Ecto neural progenitor cell (in vitro differentiated cells): ENCODE data around the gene SLK.

ENCODE experiments used
- DNase-seq: peaks from one replicate; pipeline ENCODE4 v3.0.0-alpha.2; 2018; ENCODE audit warnings: low spot score

SLK gene

DNA sequence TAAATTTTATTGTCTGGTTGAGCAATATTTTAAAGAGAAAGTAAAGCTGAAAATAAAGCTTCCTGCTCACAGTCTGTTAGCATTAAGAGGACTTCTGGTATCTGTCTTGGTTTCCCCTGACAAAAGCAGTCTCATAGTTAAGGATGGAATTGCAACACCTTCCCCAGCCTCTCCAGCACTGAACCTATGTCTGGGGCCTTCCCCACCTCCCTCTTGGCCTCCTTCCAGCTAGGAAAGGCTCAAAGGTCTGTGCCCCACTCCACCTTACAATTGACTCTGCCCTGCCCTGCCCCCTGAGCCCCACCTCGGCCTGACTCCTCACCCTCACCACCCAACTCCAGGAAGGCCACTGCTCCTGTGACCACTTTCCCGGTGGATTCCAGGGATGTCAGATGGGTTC lies 85.5 kb downstream of the SLK start:
- DNase-seq, result no peak

DNA sequence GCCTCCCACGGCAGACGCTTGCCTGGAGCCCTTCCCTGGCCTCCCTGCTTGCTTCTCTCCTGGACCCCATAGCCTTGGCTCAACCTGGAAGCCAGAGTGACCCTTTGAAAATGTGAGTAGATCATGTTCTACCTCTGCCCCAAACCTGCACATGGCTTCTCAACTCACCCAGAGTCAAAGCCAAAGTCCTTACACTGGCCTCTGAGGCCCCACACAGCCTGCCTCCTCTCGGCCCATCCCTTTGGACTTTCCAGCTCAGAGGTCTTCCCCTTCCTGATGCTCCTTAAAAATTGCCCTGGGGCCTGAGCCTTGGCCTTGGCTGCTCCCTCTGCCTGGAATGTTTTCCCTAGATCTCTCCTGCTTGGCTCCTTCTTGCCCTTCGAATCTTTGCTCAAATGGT lies 86.3 kb downstream of the SLK start:
- no peak for DNase-seq

DNA sequence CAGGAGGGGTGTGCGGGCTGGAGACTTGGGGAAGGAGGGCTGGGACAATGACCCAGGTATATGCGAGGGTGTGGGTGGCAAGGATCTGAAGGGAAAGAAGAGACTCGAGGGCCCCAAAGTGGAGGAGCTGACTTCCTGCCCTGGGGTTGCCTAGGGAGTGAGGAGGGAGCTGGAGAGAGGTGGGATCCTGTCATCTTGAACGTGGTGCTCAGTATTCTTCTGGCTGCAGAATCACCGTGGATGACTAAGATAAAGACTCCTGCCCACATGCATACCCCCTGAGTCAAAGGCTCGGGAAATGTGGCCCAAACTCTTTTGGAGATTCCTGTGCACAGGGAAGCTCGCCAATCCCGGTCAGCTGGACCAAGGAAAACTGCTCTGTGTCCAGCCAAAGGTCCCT lies 87.5 kb downstream of the SLK start:
- DNase-seq, result no peak

DNA sequence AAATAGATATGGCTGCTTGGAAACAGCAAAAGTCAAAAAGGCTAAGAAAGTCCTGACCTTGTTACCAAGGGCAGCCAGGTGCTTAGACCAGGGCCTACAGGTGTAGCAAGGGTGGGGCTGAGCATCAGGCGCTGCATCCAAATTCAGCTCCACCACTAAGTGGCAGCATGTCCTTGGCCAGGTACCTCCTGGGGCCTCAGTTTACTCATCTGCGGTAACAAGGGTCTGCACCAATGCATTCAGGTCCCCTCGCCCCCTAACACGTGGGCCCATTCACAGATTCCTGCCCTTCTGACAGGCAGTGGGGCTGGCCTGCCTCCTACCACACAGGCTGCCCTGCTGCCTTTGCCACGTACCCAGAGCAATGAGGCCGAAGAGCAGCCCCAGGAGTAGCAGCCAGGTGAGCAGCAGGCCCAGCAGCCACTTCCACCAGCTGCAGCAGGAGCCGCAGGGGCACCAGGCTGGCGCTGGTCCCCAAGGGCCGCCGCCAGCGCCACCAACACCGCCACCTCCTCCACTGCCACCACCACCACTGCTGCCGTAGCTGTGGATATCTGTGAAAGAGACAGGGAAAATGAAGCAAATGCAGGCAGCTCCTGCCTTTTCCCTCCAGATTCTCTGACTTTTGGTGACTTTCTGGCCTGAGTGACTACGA lies 89.8 kb downstream of the SLK start:
- no peak for DNase-seq

DNA sequence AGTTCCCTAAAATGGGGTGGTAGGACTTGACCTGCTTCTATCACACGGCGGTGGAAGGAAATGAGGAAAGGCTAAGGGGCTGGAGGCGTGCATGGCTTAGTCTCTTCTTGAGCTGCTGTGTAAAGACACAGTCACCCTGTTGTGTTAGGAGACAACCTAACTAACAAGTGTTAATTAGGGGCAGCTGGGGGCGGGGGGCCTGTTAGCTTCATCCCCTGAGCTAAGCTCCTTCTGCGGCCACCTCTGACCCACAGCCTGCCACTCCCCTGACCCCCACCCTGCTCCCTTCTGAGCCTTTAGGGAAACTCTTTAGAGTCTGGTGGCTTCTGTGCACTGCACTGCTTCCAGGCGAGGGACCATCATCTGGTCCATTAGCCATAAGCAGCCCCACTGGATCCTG lies 90.8 kb downstream of the SLK start:
- DNase-seq, result peak; percentile 63

DNA sequence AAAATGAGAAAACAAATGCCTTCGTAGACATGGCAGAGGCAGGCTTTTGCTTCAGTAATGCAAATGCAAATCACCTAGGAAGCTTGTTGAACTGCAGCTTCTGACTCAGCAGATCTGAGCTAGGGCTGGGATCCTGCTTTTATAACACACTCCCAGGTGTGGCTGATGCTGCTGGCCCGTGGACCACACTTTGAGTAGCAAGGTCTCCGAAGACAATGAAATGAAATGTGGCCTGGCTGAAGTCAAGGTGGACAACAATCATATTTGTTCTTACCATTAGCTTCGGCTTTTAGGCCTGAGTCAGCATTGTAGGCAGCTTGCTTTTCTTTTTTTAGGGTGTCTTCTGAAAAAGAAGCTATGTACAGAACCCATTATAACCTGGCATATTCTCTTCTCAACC lies 92.4 kb downstream of the SLK start:
- DNase-seq, result no peak

DNA sequence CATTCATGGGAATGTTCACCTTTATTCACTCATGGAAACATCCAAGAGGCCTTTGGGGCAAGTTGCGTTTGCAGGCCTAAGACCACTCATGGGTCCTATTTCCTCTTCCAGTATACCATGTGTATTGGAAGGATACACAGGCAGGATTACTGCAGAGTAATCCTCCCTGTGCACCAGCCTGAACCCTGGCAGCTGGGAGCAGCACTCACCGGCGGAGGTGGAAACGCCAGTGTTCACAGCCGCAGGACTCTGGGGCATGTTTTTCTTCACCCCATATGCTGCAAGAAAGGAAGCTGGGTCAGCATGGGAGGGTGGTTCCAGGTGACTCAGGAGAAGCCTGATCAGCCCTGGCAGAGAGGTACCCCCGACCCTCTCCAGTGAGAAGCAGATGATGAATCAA lies 94.3 kb downstream of the SLK start:
- no peak for DNase-seq

DNA sequence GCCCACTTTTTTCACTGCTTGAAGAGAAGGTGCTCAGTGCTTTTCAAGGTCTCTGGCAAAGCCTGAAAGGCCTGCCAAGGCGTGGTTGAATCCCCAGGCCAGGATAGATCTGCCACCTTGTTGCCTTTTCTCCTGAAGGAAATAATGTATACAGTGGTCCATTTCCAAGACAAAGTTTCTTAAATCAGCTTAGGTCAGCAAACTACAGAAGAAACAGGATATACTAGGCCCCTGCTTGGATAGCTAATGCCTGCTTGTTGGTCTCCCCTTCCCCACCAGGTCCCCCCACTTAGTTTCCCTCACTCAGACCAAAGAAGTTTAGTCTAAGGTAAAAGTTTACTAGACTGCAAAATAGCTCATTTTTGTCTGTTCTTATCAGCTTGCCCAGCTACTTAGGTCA lies 98.8 kb downstream of the SLK start:
- no peak for DNase-seq

DNA sequence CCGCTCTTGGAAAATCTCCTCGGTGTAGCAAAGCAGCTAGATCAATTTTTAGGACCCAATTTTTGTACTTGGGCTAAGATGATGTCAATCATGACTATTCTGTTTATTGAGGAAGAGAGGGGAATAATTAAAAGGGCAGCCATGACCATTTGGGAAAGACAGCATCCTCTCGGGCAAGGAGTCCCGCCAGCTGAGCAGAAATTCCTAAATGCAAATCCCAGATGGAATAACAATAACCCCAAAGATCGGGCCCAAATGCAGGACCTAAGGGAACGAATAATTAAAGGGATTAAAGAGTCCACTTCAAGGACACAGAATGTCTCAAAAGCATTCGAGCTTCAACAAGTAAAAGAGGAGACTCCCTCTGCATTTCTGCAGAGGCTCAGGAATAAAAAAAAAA lies 100.0 kb downstream of the SLK start:
- no peak for DNase-seq

DNA sequence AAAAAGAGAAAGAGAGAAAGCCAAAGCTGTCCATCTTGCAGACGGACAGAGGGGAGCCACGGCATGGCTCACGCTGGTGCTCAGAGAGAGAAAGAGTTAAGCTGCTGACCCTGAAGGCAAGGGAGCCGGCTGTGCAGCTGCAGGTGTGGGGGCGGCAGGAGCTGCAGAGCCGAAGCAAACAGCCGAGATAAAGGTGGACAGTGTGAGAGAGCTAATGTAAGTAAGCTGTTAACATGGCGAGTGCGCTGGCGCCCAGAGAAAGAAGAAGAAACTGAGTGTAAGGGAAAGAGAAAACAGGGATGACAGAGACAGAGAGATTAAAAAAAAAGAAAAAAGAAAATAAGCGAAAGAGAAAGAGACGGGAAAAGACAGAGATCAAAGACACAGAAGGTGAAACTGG lies 100.6 kb downstream of the SLK start:
- DNase-seq, result peak; percentile 63

DNA sequence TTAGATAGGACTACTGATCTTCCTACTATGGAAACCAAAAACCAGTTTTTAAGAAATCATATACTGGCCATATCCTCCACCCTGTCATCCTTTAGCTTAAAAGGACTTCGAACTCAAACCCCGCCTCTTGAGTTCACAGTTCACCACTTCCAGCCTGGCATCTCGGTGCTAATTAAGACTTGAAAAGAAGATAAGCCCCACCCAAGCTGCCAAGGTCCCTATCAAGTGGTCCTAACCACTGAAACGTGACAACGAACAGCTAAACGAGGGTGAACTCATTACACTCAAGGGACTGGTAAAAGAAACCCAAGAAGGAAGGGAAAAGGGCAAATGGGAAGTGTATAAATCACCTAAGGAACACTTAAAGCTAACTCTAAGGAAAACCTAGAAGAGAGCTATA lies 102.7 kb downstream of the SLK start:
- no peak for DNase-seq

DNA sequence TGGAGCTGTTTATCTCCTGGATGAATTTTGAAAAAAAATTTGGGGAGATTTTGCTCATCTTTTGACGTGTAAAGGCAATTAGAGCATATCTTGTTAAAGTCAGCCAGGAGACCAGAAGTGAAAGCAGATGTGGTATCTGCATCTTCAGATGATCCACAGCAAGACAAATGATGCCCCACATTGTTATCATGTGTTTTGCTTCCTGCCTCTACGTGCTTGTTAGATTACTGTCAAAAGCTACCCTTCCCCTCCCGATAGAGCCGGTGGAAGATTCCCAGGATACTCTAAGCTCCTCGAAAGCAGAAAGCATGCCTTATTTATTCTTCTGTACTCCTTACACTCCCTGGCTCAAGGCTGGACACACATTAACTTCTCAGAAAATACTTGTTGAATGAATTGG lies 105.8 kb downstream of the SLK start:
- no peak for DNase-seq

DNA sequence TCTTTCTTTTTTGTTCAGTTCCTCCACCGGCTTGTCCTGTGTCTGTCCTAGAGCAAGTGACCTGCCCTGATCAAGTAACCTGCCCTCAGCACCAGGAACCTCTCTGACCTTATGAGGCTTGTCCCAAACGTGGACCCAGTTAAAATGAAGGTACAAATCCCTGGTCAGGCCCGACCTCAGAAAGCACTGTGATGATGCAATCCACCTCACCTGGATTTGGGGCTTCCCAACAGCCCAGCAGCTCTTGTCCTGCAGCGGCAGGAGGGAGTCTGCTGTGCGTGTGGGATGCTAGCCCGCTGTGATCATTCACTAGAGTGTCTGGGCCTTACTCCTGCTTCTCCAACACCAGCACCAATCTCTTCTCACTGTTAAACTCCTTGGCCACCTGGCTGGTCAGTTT lies 107.6 kb downstream of the SLK start:
- DNase-seq, result no peak

DNA sequence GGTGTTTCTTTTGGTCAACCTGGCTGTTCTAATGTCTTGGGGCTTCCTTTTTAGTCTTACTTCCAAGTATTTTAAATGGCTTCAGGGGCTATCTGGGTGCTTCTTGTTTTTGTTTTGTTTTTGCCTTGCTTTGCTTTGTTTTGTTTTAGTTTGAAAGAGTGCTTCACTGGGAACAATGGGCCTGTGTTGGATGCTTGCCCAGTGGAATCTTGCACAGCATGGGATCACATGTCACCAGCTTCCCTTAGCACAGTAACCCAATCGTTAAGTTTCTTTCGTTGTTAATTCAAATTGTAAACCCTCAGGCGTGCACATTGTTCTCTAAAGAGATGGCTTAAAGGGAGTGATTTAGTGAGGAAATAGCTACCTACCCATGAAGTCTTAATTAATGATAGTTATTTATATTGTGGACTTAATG lies 109.8 kb downstream of the SLK start:
- DNase-seq, result no peak

DNA sequence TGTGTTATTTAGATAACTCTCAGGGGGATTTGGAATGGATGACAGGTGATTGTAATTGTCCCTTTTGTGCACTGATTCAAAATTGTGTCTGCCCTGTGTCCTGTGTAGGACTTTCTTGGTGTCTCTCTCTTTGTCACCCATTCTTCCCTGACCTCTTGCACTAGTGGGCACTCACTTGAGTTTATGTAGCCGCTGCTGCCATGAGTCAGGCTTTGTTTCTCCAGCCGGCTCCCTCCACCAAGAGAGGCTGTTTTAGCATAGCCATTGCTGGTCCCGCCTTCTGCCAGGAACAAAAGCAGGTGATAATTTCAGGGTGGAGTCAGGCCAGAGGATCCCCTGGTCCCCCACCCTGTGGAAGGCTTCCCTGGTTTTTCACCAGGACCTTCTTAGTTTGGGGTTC lies 110.3 kb downstream of the SLK start:
- no peak for DNase-seq

DNA sequence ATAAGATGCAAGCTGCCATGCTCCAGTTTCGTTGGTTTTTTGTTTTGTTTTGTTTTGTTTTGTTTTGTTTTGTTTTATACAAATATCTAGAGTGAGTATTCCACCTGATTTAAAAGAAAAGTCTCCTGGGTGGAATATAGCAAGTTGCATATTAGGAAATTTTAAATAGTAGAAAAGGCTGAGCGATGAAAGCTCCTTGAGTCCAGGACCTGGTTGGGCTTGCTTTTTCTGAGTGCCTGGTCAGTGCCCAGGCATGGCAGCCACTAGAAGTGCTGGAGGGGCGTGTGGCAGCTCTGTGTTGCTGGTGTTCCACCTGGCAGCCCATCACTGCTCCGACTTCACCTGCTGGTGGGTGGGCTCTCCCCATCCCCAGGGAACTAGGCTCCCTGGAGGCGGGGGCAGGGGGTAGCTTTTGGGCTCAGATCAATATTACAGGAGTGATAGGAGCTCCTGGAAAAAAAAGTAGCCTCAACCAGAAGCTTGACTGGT lies 110.8 kb downstream of the SLK start:
- DNase-seq, result no peak
